Gastrocnemius medialis (tissue), 4 donors: ENCODE results near the gene COX14. TPM values are rescaled to one million over a fixed set of nuclear protein-coding genes. Genes with fewer than 3 reads are reported as not detected.
A peak's percentile ranks its signal among the peaks of the same experiment; 100 is the strongest.

Source experiments
- ATAC-seq, 2 donors: fragments of 150-250 bp; one replicate each; pipeline ENCODE4 v1.9.1; 2016
- DNase-seq, 2 donors: peaks; one replicate each; pipeline ENCODE4 v3.0.0-alpha.2; 2019
- H3K27ac ChIP-seq, 4 donors: fragments of 200-600 bp; sonication (generic); 1 replicate in 1 of 4; 2 replicates in 3 of 4; pipeline ENCODE4 v1.5.1; 2016 to 2018; ENCODE audit warnings: mild to moderate bottlenecking in 2 of 4, moderate library complexity in 1 of 4
- H3K27me3 ChIP-seq, 3 donors: fragments of 200-600 bp; sonication (generic) in 2 of 3; 1 replicate in 1 of 3; 2 replicates in 2 of 3; pipeline versions ENCODE4 v1.5.1 to v1.6.0; 2016 to 2019; ENCODE audit warnings: mild to moderate bottlenecking in 1 of 3, moderate library complexity in 1 of 3
- H3K36me3 ChIP-seq, 2 donors: fragments of 200-600 bp; sonication (generic) in 1 of 2; one replicate each; pipeline ENCODE4 v1.5.1; 2017 to 2018
- H3K4me1 ChIP-seq, 2 donors: fragments of 200-600 bp; sonication (generic) in 1 of 2; one replicate each; pipeline ENCODE4 v1.5.1; 2016 to 2017; ENCODE audit warnings: mild to moderate bottlenecking in 2 of 2
- H3K4me3 ChIP-seq, 4 donors: fragments of 200-600 bp; sonication (generic) in 3 of 4; 1 replicate in 1 of 4; 2 replicates in 3 of 4; pipeline ENCODE4 v1.5.1; 2016 to 2019; ENCODE audit warnings: mild to moderate bottlenecking in 2 of 4
- H3K9me3 ChIP-seq, 3 donors: fragments of 200-600 bp; sonication (generic) in 2 of 3; 1 replicate in 1 of 3; 2 replicates in 2 of 3; pipeline ENCODE4 v1.5.1; 2016 to 2019
- CTCF ChIP-seq, 5 experiments: fragments of 450-650 bp in 3 of 5; fragments of 200-600 bp in 2 of 5; sonication (generic) in 2 of 5; IDR thresholded peaks in 4 of 5; conservative IDR thresholded peaks in 1 of 5; 1 replicate in 4 of 5; 2 replicates in 1 of 5; pipeline ENCODE4 v1.5.1; 2016 to 2019; ENCODE audit warnings: antibody characterized with exemption in 5 of 5, mild to moderate bottlenecking in 3 of 5, moderate library complexity in 3 of 5
- POLR2A ChIP-seq, 2 donors: fragments of 450-650 bp; IDR thresholded peaks; one replicate each; pipeline ENCODE4 v1.6.1; 2017; ENCODE audit warnings: antibody characterized with exemption in 2 of 2, mild to moderate bottlenecking in 2 of 2, moderate library complexity in 2 of 2
- in situ Hi-C, 4 donors: fragments of 200-750 bp; cut with MboI; loops; one replicate each; pipeline versions ENCODE4 v1.15.0 to v1.8.0; 2017; ENCODE audit warnings: low sequenced_read_pairs in 4 of 4
- intact Hi-C: fragments of 100-400 bp; cut with DNase I; formaldehyde crosslinking; loops from one replicate; pipeline ENCODE4 v1.15.1; 2023; ENCODE audit warnings: low total_unique reads
- total RNA-seq, 4 donors: library from RNA; depleted of rRNA; stranded (reverse); fragments of >200 nt; gene quantifications; one replicate each; pipeline versions ENCODE4 v1.1.0 to v1.2.3, GENCODE V29; 2016

COX14 gene
- total RNA-seq, 4 donors from 2014 or later, result 98.8 to 137 (median 106) TPM

- no peaks in the 10 kb centered on the region for H3K27me3 ChIP-seq
- peaks cover 0 to 3% of the 10 kb centered on the region in 2 donors for H3K4me1 ChIP-seq
- H3K36me3 ChIP-seq, result no peaks in the 10 kb centered on the region
- H3K9me3 ChIP-seq, result no peaks in the 10 kb centered on the region
- no peak overlapping the region for H3K27ac ChIP-seq
- in situ Hi-C loops, result loop anchor here in 3 of 4 donors (5.0 to 10.0 kb wide), 3 partner anchors 102 to 242 kb away; no protein-coding TSS in a partner anchor
- TF ChIP-seq CTCF (IDR thresholded peaks at IDR 0.05 in 4 of 5, conservative IDR thresholded peaks at IDR 0.05 in 1 of 5) (no peak), POLR2A (IDR thresholded peaks at IDR 0.05) (no peak)
- no peak for ATAC-seq
- DNase-seq, result no peak
- H3K4me3 ChIP-seq, result no peak overlapping the region
- intact Hi-C loops, result no loop called here
These were observed 38.8 kb upstream of the COX14 start for GRCh38 chr12:50073206-50073605.

DNA sequence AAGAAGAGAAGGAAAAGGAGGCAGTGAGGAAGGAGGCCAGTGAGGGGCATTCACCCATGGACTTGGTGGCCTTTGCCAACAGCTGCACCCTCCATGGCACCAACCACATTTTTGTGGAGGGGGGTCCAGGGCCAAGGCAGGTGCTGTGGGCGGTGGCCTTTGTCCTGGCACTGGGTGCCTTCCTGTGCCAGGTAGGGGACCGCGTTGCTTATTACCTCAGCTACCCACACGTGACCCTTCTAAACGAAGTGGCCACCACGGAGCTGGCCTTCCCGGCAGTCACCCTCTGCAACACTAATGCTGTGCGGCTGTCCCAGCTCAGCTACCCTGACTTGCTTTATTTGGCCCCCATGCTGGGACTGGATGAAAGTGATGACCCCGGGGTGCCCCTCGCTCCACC lies 38.3 kb upstream of the COX14 start:
- no peak for ATAC-seq

GRCh38 chr12:50074936-50075807 lies 36.9 kb upstream of the COX14 start:
- ATAC-seq (peak; percentile 88 to 89), DNase-seq (peak; percentile 62 to 77)
- in situ Hi-C loops (loop anchor here (5.0 to 25.0 kb wide), 4 partner anchors 100 to 240 kb away; no protein-coding TSS in a partner anchor), intact Hi-C loops (loop anchor here (1.0 kb wide), 1 partner anchor 100 kb away; no protein-coding TSS in a partner anchor)
- Histone ChIP-seq H3K4me3 (no peak overlapping the region), H3K4me1 (peaks cover 0 to 3% of the 10 kb centered on the region in 2 donors), H3K9me3 (no peaks in the 10 kb centered on the region), H3K36me3 (no peaks in the 10 kb centered on the region), H3K27ac (no peak overlapping the region), H3K27me3 (no peaks in the 10 kb centered on the region)
- TF ChIP-seq CTCF (IDR thresholded peaks at IDR 0.05 in 4 of 5, conservative IDR thresholded peaks at IDR 0.05 in 1 of 5), result peak; percentile 94 to 97 (median 95)
- TF ChIP-seq POLR2A (IDR thresholded peaks at IDR 0.05), result no peak

More for the DNA sequence above, 38.3 kb upstream of the COX14 start:
- intact Hi-C loops, result no loop called here
- H3K27me3 ChIP-seq, result no peaks in the 10 kb centered on the region
- TF ChIP-seq CTCF (IDR thresholded peaks at IDR 0.05 in 4 of 5, conservative IDR thresholded peaks at IDR 0.05 in 1 of 5), result no peak
- TF ChIP-seq POLR2A (IDR thresholded peaks at IDR 0.05), result no peak
- no peaks in the 10 kb centered on the region for H3K36me3 ChIP-seq
- H3K27ac ChIP-seq, result no peak overlapping the region
- H3K9me3 ChIP-seq, result no peaks in the 10 kb centered on the region
- DNase-seq, result no peak
- H3K4me1 ChIP-seq, result peaks cover 0 to 3% of the 10 kb centered on the region in 2 donors
- in situ Hi-C loops, result loop anchor here in 3 of 4 donors (5.0 to 10.0 kb wide), 3 partner anchors 101 to 241 kb away; no protein-coding TSS in a partner anchor
- H3K4me3 ChIP-seq, result no peak overlapping the region

GRCh38 chr12:50075808-50076170 lies 36.2 kb upstream of the COX14 start:
- Histone ChIP-seq H3K27ac (no peak overlapping the region), H3K4me3 (no peak overlapping the region), H3K36me3 (no peaks in the 10 kb centered on the region), H3K27me3 (no peaks in the 10 kb centered on the region), H3K4me1 (peaks cover 0 to 3% of the 10 kb centered on the region in 2 donors), H3K9me3 (no peaks in the 10 kb centered on the region)
- TF ChIP-seq CTCF (IDR thresholded peaks at IDR 0.05 in 4 of 5, conservative IDR thresholded peaks at IDR 0.05 in 1 of 5), result no peak
- no peak for TF ChIP-seq POLR2A (IDR thresholded peaks at IDR 0.05)
- in situ Hi-C loops, result loop anchor here (10.0 to 25.0 kb wide), 3 partner anchors 99 to 239 kb away; no protein-coding TSS in a partner anchor
- ATAC-seq (no peak), DNase-seq (no peak)
- intact Hi-C loops, result loop anchor here (1.0 kb wide), 1 partner anchor 100 kb away; no protein-coding TSS in a partner anchor
